K562 (cell line): ENCODE data around the gene ANKRD34A. TPM values are rescaled to one million over a fixed set of nuclear protein-coding genes. Genes with fewer than 3 reads are reported as not detected.
A peak's percentile ranks its signal among the peaks of the same experiment; 100 is the strongest.

ENCODE experiments used
- AFF4 ChIP-seq: sonication (generic); formaldehyde crosslinking; IDR thresholded peaks from 2 replicates; pipeline ENCODE4 v1.8.0; 2023; ENCODE audit warnings: mild to moderate bottlenecking, missing genetic modification reagents
- BDP1 ChIP-seq: IDR thresholded peaks from 3 replicates; pipeline ENCODE4 v1.6.1; 2011; ENCODE audit not compliant: insufficient read length, insufficient read depth
- CHAMP1 ChIP-seq: fragments of 450-650 bp; IDR thresholded peaks from 2 replicates; pipeline ENCODE4 v1.6.1; 2016; ENCODE audit warnings: mild to moderate bottlenecking
- CREB1 ChIP-seq, 2 experiments: sonication (generic) in 1 of 2; formaldehyde crosslinking in 1 of 2; IDR thresholded peaks; 2 replicates each; pipeline versions ENCODE4 v1.6.1 to v1.8.0; 2012 to 2022; ENCODE audit warnings: inconsistent platforms in 1 of 2, mild to moderate bottlenecking in 1 of 2, missing genetic modification reagents in 1 of 2, moderate library complexity in 1 of 2
- CSDE1 ChIP-seq, 2 experiments: fragments of 450-650 bp; IDR thresholded peaks; 2 replicates each; pipeline ENCODE4 v1.6.1; 2016; ENCODE audit warnings: mild to moderate bottlenecking in 1 of 2
- ID3 ChIP-seq, 2 experiments: fragments of 250-450 bp in 1 of 2; fragments of 450-650 bp in 1 of 2; sonication (Bioruptor Pico) in 1 of 2; IDR thresholded peaks; 2 replicates each; pipeline versions ENCODE4 v1.6.1 to v1.8.0; 2016 to 2021; ENCODE audit warnings: mild to moderate bottlenecking in 2 of 2, moderate library complexity in 2 of 2, missing compliant biosample characterization in 1 of 2, missing genetic modification characterization in 1 of 2
- MECOM ChIP-seq: fragments of 250-450 bp; sonication (Bioruptor Pico); IDR thresholded peaks from 2 replicates; pipeline ENCODE4 v1.8.0; 2022; ENCODE audit warnings: inconsistent platforms
- MXD1 ChIP-seq: fragments of 250-450 bp; sonication (Bioruptor Pico); IDR thresholded peaks from 2 replicates; pipeline ENCODE4 v1.8.0; 2021; ENCODE audit warnings: borderline replicate concordance, mild to moderate bottlenecking, moderate library complexity; ENCODE audit not compliant: poor library complexity, severe bottlenecking
- MYNN ChIP-seq, 2 experiments: sonication (generic); formaldehyde crosslinking in 1 of 2; IDR thresholded peaks; 2 replicates each; pipeline versions ENCODE4 v1.5.0 to v1.6.1; 2016 to 2020; ENCODE audit warnings: antibody characterized with exemption in 1 of 2, missing genetic modification reagents in 1 of 2
- NR1H2 ChIP-seq: sonication (generic); formaldehyde crosslinking; IDR thresholded peaks from 2 replicates; pipeline ENCODE4 v1.4.0; 2020; ENCODE audit warnings: mild to moderate bottlenecking, missing genetic modification reagents
- PCBP1 ChIP-seq: fragments of 200-400 bp; formaldehyde crosslinking; IDR thresholded peaks from 2 replicates; pipeline ENCODE4 v1.6.1; 2018; ENCODE audit warnings: mild to moderate bottlenecking, low read depth, low read length; ENCODE audit not compliant: poor library complexity, severe bottlenecking
- RAD51 ChIP-seq: fragments of 450-650 bp; IDR thresholded peaks from 2 replicates; pipeline ENCODE4 v1.7.1; 2016; ENCODE audit warnings: low read depth, mild to moderate bottlenecking, borderline replicate concordance
- RBM22 ChIP-seq: fragments of 200-400 bp; formaldehyde crosslinking; IDR thresholded peaks from 2 replicates; pipeline ENCODE4 v1.6.1; 2018; ENCODE audit warnings: low read length, low read depth; ENCODE audit not compliant: poor library complexity, severe bottlenecking
- TCF3 ChIP-seq: sonication (generic); formaldehyde crosslinking; IDR thresholded peaks from 2 replicates; pipeline ENCODE4 v1.4.0; 2020; ENCODE audit warnings: mild to moderate bottlenecking, missing genetic modification reagents
- TCFL5 ChIP-seq: fragments of 250-450 bp; sonication (Bioruptor Pico); conservative IDR thresholded peaks from 2 replicates; pipeline ENCODE4 v1.6.1; 2021; ENCODE audit warnings: mild to moderate bottlenecking, moderate library complexity, matching md5 sums
- TRIM28 ChIP-seq: fragments of 450-650 bp; IDR thresholded peaks from 2 replicates; pipeline ENCODE4 v1.6.1; 2017
- ZBTB2 ChIP-seq: fragments of 450-650 bp; IDR thresholded peaks from 2 replicates; pipeline ENCODE4 v1.6.1; 2016; ENCODE audit warnings: antibody characterized with exemption
- ZNF253 ChIP-seq: fragments of 250-450 bp; sonication (Bioruptor Pico); conservative IDR thresholded peaks from 2 replicates; pipeline ENCODE4 v1.6.1; 2021; ENCODE audit warnings: mild to moderate bottlenecking
- polyA plus RNA-seq, 8 experiments: library from polyadenylated mRNA; depleted of rRNA in 4 of 8; stranded (reverse) in 5 of 8; unstranded in 3 of 8; fragments of >200 nt; fragmentation: Nextera tagmentation in 2 of 8; fragmentation: Illumina TruSeq in 1 of 8; extraction: Ambion mirVana in 2 of 8; extraction: Trizol in 1 of 8; gene quantifications; 2 replicates each; pipeline versions ENCODE4 v1.2.1 to v1.2.3, GENCODE V29; 2011 to 2014; ENCODE audit warnings: inconsistent platforms in 1 of 8, missing spikeins in 1 of 8
- total RNA-seq, 7 experiments: library from RNA; depleted of rRNA in 6 of 7; stranded (reverse); fragments of >200 nt in 6 of 7; fragmentation: Illumina TruSeq in 2 of 7; extraction: Trizol in 2 of 7; gene quantifications; 2 replicates each; pipeline versions ENCODE4 v1.2.1 to v1.2.3, GENCODE V29; 2011 to 2021; ENCODE audit warnings: low replicate concordance in 1 of 7

ANKRD34A gene
- total and polyA plus RNA-seq, 9 of the 15 experiments (the other 6 are each of a cell fraction or from before 2014, with no cell fraction given) = 0.06 to 1.6 (median 0.43) TPM

- TF ChIP-seq NR1H2 (CRISPR knock-in tag) (no peak), AFF4 (no peak), TCFL5 (CRISPR knock-in tag) (no peak), MECOM (CRISPR knock-in tag) (no peak), PCBP1 (no peak), MXD1 (CRISPR knock-in tag) (no peak), MYNN (IDR thresholded peaks at IDR 0.05) (no peak), MYNN (CRISPR knock-in tag; IDR thresholded peaks at IDR 0.05) (no peak), TRIM28 (no peak), ZNF253 (CRISPR knock-in tag) (no peak), CREB1 (IDR thresholded peaks at IDR 0.05) (no peak), CREB1 (CRISPR knock-in tag; IDR thresholded peaks at IDR 0.05) (no peak), RAD51 (no peak), CSDE1 (IDR thresholded peaks at IDR 0.05) (no peak), BDP1 (no peak), CHAMP1 (peak; percentile 76), ZBTB2 (no peak), TCF3 (CRISPR knock-in tag) (no peak), RBM22 (no peak), ID3 (CRISPR knock-in tag; IDR thresholded peaks at IDR 0.05) (no peak), ID3 (tag; IDR thresholded peaks at IDR 0.05) (no peak)
Measured at GRCh38 chr1:146012703-146013558, 48.6 kb upstream of the ANKRD34A start (continued).
